Sigmoid colon (tissue), 4 donors: Measurements from ENCODE around the gene GIMAP4.

Source experiments
- CTCF ChIP-seq, 4 experiments: fragments of 450-650 bp in 3 of 4; fragments of 200-600 bp in 1 of 4; IDR thresholded peaks; one replicate each; pipeline ENCODE4 v1.5.1; 2016 to 2019; ENCODE audit warnings: antibody characterized with exemption in 4 of 4, mild to moderate bottlenecking in 3 of 4, moderate library complexity in 2 of 4
- EP300 ChIP-seq, 4 donors: sonication (generic); formaldehyde crosslinking; IDR thresholded peaks; one replicate each; pipeline ENCODE4 v1.6.1; 2017; ENCODE audit warnings: antibody characterized with exemption in 4 of 4
- POLR2A ChIP-seq, 2 donors: fragments of 450-650 bp; IDR thresholded peaks; one replicate each; pipeline ENCODE4 v1.6.1; 2016; ENCODE audit warnings: antibody characterized with exemption in 2 of 2, mild to moderate bottlenecking in 2 of 2, moderate library complexity in 2 of 2
- POLR2AphosphoS5 ChIP-seq, 4 donors: sonication (generic); formaldehyde crosslinking; IDR thresholded peaks; one replicate each; pipeline ENCODE4 v1.6.1; 2017; ENCODE audit warnings: antibody characterized with exemption in 4 of 4

- TF ChIP-seq POLR2A (IDR thresholded peaks at IDR 0.05), result no peak
- TF ChIP-seq CTCF (IDR thresholded peaks at IDR 0.05), result no peak
- TF ChIP-seq POLR2AphosphoS5 (IDR thresholded peaks at IDR 0.05), result no peak
- no peak for TF ChIP-seq EP300 (IDR thresholded peaks at IDR 0.05)
These were observed 28.9 kb upstream of the GIMAP4 start for GRCh38 chr7:150538259-150538658.
